ENCODE measurements around the gene IRAK1BP1. TPM values are rescaled to one million over a fixed set of nuclear protein-coding genes. Genes with fewer than 3 reads are reported as not detected.

The IRAK1BP1 gene
- total RNA-seq, 1 donor from 2014 or later: 7.0 TPM

- Mint-ChIP-seq H3K4me1 (ENCODE audit: unreplicated experiment) (no peaks in the 10 kb centered on the region), H3K9me3 (no peaks in the 10 kb centered on the region), H3K27me3 (no peaks in the 10 kb centered on the region), H3K4me3 (no peak overlapping the region), H3K36me3 (peaks cover 14% of the 10 kb centered on the region), H3K27ac (no peak overlapping the region)
- no peak for DNase-seq (ENCODE audit: extremely low spot score, unreplicated experiment)
- TF ChIP-seq CTCF (conservative IDR thresholded peaks at IDR 0.05): no peak
Measured at GRCh38 chr6:78935553-78935952, 68.2 kb downstream of the IRAK1BP1 start.

- Mint-ChIP-seq H3K36me3 (peaks cover 22% of the 10 kb centered on the region), H3K4me1 (ENCODE audit: unreplicated experiment) (no peaks in the 10 kb centered on the region), H3K27me3 (no peaks in the 10 kb centered on the region), H3K9me3 (no peaks in the 10 kb centered on the region), H3K27ac (no peak overlapping the region), H3K4me3 (no peak overlapping the region)
- DNase-seq (ENCODE audit: extremely low spot score, unreplicated experiment): no peak
- no peak for TF ChIP-seq CTCF (conservative IDR thresholded peaks at IDR 0.05)
Measured at GRCh38 chr6:78936515-78936914, 69.2 kb downstream of the IRAK1BP1 start.

GRCh38 chr6:78942446-78942845 is 75.1 kb downstream of the IRAK1BP1 start:
- H3K27ac Mint-ChIP-seq: no peak overlapping the region
- no peak for TF ChIP-seq CTCF (conservative IDR thresholded peaks at IDR 0.05)
- DNase-seq (ENCODE audit: extremely low spot score, unreplicated experiment): no peak
- no peaks in the 10 kb centered on the region for H3K4me1 Mint-ChIP-seq (ENCODE audit: unreplicated experiment)
- no peaks in the 10 kb centered on the region for H3K27me3 Mint-ChIP-seq
- H3K4me3 Mint-ChIP-seq: no peak overlapping the region
- H3K36me3 Mint-ChIP-seq: peaks cover 40% of the 10 kb centered on the region
- no peaks in the 10 kb centered on the region for H3K9me3 Mint-ChIP-seq

- H3K4me3 Mint-ChIP-seq: no peak overlapping the region
- no peak for DNase-seq (ENCODE audit: extremely low spot score, unreplicated experiment)
- no peaks in the 10 kb centered on the region for H3K4me1 Mint-ChIP-seq (ENCODE audit: unreplicated experiment)
- H3K27me3 Mint-ChIP-seq: no peaks in the 10 kb centered on the region
- no peak for TF ChIP-seq CTCF (conservative IDR thresholded peaks at IDR 0.05)
- H3K36me3 Mint-ChIP-seq: peaks cover 68% of the 10 kb centered on the region
- no peak overlapping the region for H3K27ac Mint-ChIP-seq
- H3K9me3 Mint-ChIP-seq: peaks cover 20% of the 10 kb centered on the region
Measured at GRCh38 chr6:78947529-78947928, 80.2 kb downstream of the IRAK1BP1 start.

- Mint-ChIP-seq H3K9me3 (peaks cover 24% of the 10 kb centered on the region), H3K27me3 (no peaks in the 10 kb centered on the region), H3K27ac (no peak overlapping the region), H3K36me3 (peaks cover 72% of the 10 kb centered on the region), H3K4me3 (no peak overlapping the region), H3K4me1 (ENCODE audit: unreplicated experiment) (no peaks in the 10 kb centered on the region)
- no peak for TF ChIP-seq CTCF (conservative IDR thresholded peaks at IDR 0.05)
- DNase-seq (ENCODE audit: extremely low spot score, unreplicated experiment): no peak
Measured at GRCh38 chr6:78947962-78948361, 80.6 kb downstream of the IRAK1BP1 start.

GRCh38 chr6:78948785-78949184 is 81.4 kb downstream of the IRAK1BP1 start:
- no peak for DNase-seq (ENCODE audit: extremely low spot score, unreplicated experiment)
- Mint-ChIP-seq H3K4me3 (no peak overlapping the region), H3K27ac (no peak overlapping the region), H3K9me3 (peaks cover 24% of the 10 kb centered on the region), H3K27me3 (no peaks in the 10 kb centered on the region), H3K4me1 (ENCODE audit: unreplicated experiment) (no peaks in the 10 kb centered on the region), H3K36me3 (peaks cover 75% of the 10 kb centered on the region)
- no peak for TF ChIP-seq CTCF (conservative IDR thresholded peaks at IDR 0.05)
